Stimulated activated CD4-positive, alpha-beta T cell treated with anti-CD3 and anti-CD28 coated beads, TNF-alpha, amount 100 ng/mL, for 4 hours (primary cell): ENCODE measurements around the gene ZMIZ2.

Experiments used
- DNase-seq, 3 experiments: peaks; one replicate each; pipeline ENCODE4 v3.0.0-alpha.2; 2020; ENCODE audit warnings: low read depth in 3 of 3

The ZMIZ2 gene

GRCh38 chr7:44757311-44757710 lies 8.7 kb downstream of the ZMIZ2 start:
- DNase-seq: no peak

GRCh38 chr7:44757739-44758138 lies 9.1 kb downstream of the ZMIZ2 start:
- no peak for DNase-seq

- no peak for DNase-seq
These were observed 10.6 kb downstream of the ZMIZ2 start for GRCh38 chr7:44759246-44759645.

GRCh38 chr7:44760034-44760580 lies 11.5 kb downstream of the ZMIZ2 start:
- no peak for DNase-seq

GRCh38 chr7:44761207-44762161 lies 12.8 kb downstream of the ZMIZ2 start:
- DNase-seq: no peak

GRCh38 chr7:44762300-44762699 lies 13.7 kb downstream of the ZMIZ2 start:
- no peak for DNase-seq

- DNase-seq: no peak
These were observed 14.3 kb downstream of the ZMIZ2 start for GRCh38 chr7:44762726-44763522.

- DNase-seq: no peak
These were observed 15.4 kb downstream of the ZMIZ2 start for GRCh38 chr7:44764081-44764480.

- DNase-seq: no peak
These were observed 16.3 kb downstream of the ZMIZ2 start for GRCh38 chr7:44764665-44765578.

GRCh38 chr7:44765579-44766415 lies 17.1 kb downstream of the ZMIZ2 start:
- DNase-seq: no peak

GRCh38 chr7:44766416-44766801 lies 17.8 kb downstream of the ZMIZ2 start:
- no peak for DNase-seq

- no peak for DNase-seq
These were observed 18.7 kb downstream of the ZMIZ2 start for GRCh38 chr7:44767134-44767911.

GRCh38 chr7:44767912-44768627 lies 19.4 kb downstream of the ZMIZ2 start:
- DNase-seq: no peak

- no peak for DNase-seq
These were observed 20.2 kb downstream of the ZMIZ2 start for GRCh38 chr7:44768628-44769371.

- DNase-seq: no peak
These were observed 20.7 kb downstream of the ZMIZ2 start for GRCh38 chr7:44769376-44769775.

GRCh38 chr7:44769776-44770294 lies 21.2 kb downstream of the ZMIZ2 start:
- DNase-seq: no peak

- DNase-seq: no peak
These were observed 22.7 kb downstream of the ZMIZ2 start for GRCh38 chr7:44771358-44771757.

- no peak for DNase-seq
These were observed 23.8 kb downstream of the ZMIZ2 start for GRCh38 chr7:44772440-44772839.
